H1 (cell line): ENCODE data around the gene PTPRT. TPM values are rescaled to one million over a fixed set of nuclear protein-coding genes. Genes with fewer than 3 reads are reported as not detected.

Experiments
- CTBP2 ChIP-seq: IDR thresholded peaks from 2 replicates; pipeline ENCODE4 v1.7.0; 2011; ENCODE audit warnings: borderline replicate concordance, mild to moderate bottlenecking, moderate library complexity, mixed read lengths, low read length; ENCODE audit not compliant: insufficient read depth, insufficient read length
- EGR1 ChIP-seq: IDR thresholded peaks from 2 replicates; pipeline ENCODE4 v1.6.1; 2011; ENCODE audit warnings: low read depth, low read length, borderline replicate concordance
- PHF8 ChIP-seq: fragments of 200-600 bp; sonication (generic); conservative IDR thresholded peaks from 2 replicates; pipeline ENCODE4 v1.7.1; 2012; ENCODE audit warnings: low read depth, mild to moderate bottlenecking, inconsistent platforms, low read length, moderate library complexity
- polyA plus RNA-seq, 7 experiments: library from polyadenylated mRNA; depleted of rRNA in 3 of 7; stranded (reverse) in 5 of 7; unstranded in 2 of 7; fragments of >200 nt in 5 of 7; fragments of 200-250 nt in 2 of 7; gene quantifications; 1 replicate in 5 of 7; 2 replicates in 1 of 7; 4 replicates in 1 of 7; pipeline versions ENCODE4 v1.2.1 to v1.2.3, GENCODE V29; 2011 to 2013; ENCODE audit warnings: missing spikeins in 2 of 7, mixed read lengths in 2 of 7
- total RNA-seq: library from RNA; stranded (reverse); fragmentation: NEBNext Ultra II Directional; extraction: Animal tissue kit (Norgen Biotek cat#: 25700); gene quantifications from 2 replicates; pipeline ENCODE4 v1.2.1, GENCODE V29; 2021

PTPRT gene
- total and polyA plus RNA-seq, 2 of the 8 experiments (the other 6 are each of a cell fraction or from before 2014, with no cell fraction given), result 0.33 to 1.8 TPM

DNA sequence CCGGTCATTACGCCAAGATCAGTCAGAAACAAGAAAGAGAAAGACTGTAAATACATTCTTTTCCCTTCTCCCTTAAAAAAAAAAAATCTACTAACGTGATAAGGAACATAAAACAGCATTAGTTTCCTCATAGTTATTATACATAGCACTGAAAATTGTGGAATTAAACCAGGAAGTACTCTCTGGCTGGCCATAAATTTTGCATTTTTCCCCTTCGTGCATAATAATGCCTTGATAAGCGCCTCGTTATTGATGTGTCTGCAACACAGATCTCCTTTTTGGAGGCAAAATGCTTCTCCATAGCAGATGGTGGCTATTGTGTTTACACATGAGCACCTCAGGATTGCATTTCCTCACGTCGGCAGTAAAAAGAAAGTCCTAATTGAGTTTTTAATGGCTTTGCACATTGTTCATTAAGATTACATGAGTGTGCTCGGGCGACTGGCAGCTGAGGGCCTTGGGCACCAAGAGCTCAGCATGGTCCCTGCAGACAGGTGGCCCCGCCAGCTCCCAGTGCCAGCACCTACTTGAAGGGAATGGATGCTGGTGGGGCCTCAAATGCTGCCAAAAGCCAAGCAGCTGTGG lies 394.5 kb downstream of the PTPRT start (continued):
- TF ChIP-seq CTBP2, result no peak
- TF ChIP-seq EGR1, result no peak
- no peak for TF ChIP-seq PHF8
- TF ChIP-seq, all 59 proteins: peak for 0
